ENCODE results near the gene DUS2.
"Not testable (repeated sequence)": the region's sequence is repeated elsewhere in the genome, so short reads cannot be mapped to it uniquely, and the experiment has no call there.

The DUS2 gene

DNA sequence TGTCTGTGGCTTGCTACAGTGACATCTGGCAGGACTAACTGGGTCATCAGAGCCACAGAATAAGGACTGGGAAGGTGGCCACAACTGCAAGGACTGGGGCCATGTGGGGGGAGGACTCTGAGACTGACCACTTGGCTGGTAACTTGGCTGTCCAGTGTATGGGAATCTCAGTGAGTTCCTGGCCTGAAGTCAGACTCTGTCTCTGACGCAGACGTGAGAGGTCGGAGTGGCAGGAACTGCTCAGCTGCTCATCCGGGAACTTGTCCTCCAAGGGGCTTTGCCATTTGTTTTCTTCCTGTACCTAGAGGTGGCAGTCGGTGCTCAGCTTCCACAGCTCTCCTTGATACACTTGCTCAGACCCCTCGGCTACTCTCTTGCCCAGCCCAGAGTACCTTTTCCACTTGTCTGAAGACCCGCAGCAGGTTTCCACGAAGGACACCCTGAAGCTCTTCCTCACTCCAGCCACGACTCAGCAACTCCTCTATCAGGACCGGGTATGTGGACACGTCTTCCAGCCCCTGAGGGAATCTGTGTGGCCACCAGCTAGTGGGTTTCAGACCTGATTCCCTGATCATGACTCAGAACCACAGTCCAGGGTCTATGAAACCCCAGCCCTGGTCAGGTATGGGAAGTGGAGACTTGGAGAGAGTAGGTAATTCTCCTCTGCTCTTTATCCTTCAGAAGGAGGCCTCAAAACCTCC is 35.5 kb upstream of the DUS2 start:
- no peak overlapping the region for H3K27ac ChIP-seq (ENCODE audit: low read depth in 2 of 2, low read length in 2 of 2)
- H3K9ac ChIP-seq (ENCODE audit: low read depth in 1 of 2, low read length in 2 of 2) = no peak overlapping the region

DNA sequence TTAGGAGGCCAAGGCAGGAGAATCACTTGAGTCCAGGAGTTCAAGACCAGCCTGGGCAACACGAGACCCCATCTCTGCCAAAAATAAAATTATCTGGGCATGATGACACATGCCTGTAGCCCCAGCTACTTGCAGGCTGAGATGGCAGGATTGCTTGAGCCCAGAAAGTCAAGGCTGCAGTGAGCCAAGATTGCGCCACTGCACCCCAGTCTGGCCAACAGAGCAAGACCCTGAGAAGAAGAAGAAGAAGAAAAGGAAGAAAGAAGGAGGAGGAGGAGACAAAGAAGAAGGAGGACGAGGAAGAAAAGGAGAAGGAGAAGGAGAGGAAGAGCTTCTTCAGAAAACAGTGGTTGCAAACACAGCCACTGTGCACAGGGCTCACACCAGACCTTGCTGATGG is 34.4 kb upstream of the DUS2 start:
- H3K27me3 ChIP-seq (ENCODE audit: control insufficient read depth in 2 of 2, insufficient read depth in 2 of 2, low read length in 2 of 2) = no peaks in the 10 kb centered on the region
- no peak overlapping the region for H3K27ac ChIP-seq (ENCODE audit: low read depth in 2 of 2, low read length in 2 of 2)
- H3K9me3 ChIP-seq (ENCODE audit: control insufficient read depth in 2 of 2, low read length in 2 of 2) = no peaks in the 10 kb centered on the region
- H3K4me3 ChIP-seq (ENCODE audit: low read length in 2 of 2) = no peak overlapping the region
- no peaks in the 10 kb centered on the region for H3K36me3 ChIP-seq (ENCODE audit: control insufficient read depth in 2 of 2, insufficient read depth in 2 of 2, low read length in 2 of 2)
- H3K9ac ChIP-seq (ENCODE audit: low read depth in 1 of 2, low read length in 2 of 2) = no peak overlapping the region
- peaks cover 11 to 22% of the 10 kb centered on the region in 2 donors for H3K4me1 ChIP-seq (ENCODE audit: control insufficient read depth in 2 of 2, insufficient read depth in 2 of 2, low read length in 2 of 2)

More for the DNA sequence above, 35.5 kb upstream of the DUS2 start:
- Histone ChIP-seq H3K4me1 (ENCODE audit: control insufficient read depth in 2 of 2, insufficient read depth in 2 of 2, low read length in 2 of 2) (peaks cover 2 to 14% of the 10 kb centered on the region in 2 donors), H3K36me3 (ENCODE audit: control insufficient read depth in 2 of 2, insufficient read depth in 2 of 2, low read length in 2 of 2) (no peaks in the 10 kb centered on the region), H3K9me3 (ENCODE audit: control insufficient read depth in 2 of 2, low read length in 2 of 2) (no peaks in the 10 kb centered on the region), H3K27me3 (ENCODE audit: control insufficient read depth in 2 of 2, insufficient read depth in 2 of 2, low read length in 2 of 2) (no peaks in the 10 kb centered on the region), H3K4me3 (ENCODE audit: low read length in 2 of 2) (no peak overlapping the region)

DNA sequence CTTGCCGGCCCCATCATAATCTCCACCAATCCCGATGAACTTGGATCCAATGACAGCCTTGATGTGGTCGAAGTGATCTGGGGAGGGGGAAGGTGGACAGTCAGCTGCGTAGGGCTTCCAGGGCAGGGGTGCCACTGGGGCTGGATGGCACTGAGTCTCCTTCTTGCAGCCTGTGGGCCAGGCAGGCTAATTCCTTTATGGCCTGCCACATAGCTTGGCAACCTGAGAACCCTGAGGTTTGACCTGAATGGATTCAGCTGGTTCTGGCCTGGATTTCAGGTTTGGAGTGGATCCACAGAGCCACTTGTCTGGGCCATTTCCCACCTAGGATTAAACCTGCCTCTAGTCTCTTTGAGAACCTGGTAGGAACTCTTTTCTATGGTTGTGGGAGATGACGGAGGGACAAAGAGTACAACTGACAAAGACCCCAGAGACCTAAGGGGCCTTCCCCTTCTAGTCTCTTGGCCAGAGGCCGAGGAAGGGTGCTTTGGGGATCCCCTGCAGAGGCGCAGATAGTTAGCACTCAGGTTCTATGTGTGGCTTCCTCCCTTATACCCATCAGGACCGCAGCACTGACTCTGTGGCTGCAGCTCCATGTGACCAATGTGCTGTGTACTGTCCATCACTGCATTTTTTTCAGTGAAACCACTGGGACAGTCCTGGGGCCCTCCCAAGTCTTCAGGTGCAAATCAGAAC is 33.6 kb upstream of the DUS2 start:
- H3K9me3 ChIP-seq (ENCODE audit: control insufficient read depth in 2 of 2, low read length in 2 of 2) = no peaks in the 10 kb centered on the region
- H3K4me1 ChIP-seq (ENCODE audit: control insufficient read depth in 2 of 2, insufficient read depth in 2 of 2, low read length in 2 of 2) = peaks cover 12 to 18% of the 10 kb centered on the region in 2 donors
- H3K27me3 ChIP-seq (ENCODE audit: control insufficient read depth in 2 of 2, insufficient read depth in 2 of 2, low read length in 2 of 2) = no peaks in the 10 kb centered on the region
- H3K27ac ChIP-seq (ENCODE audit: low read depth in 2 of 2, low read length in 2 of 2) = no peak overlapping the region
- no peaks in the 10 kb centered on the region for H3K36me3 ChIP-seq (ENCODE audit: control insufficient read depth in 2 of 2, insufficient read depth in 2 of 2, low read length in 2 of 2)
- H3K4me3 ChIP-seq (ENCODE audit: low read length in 2 of 2) = no peak overlapping the region
- no peak overlapping the region for H3K9ac ChIP-seq (ENCODE audit: low read depth in 1 of 2, low read length in 2 of 2)

DNA sequence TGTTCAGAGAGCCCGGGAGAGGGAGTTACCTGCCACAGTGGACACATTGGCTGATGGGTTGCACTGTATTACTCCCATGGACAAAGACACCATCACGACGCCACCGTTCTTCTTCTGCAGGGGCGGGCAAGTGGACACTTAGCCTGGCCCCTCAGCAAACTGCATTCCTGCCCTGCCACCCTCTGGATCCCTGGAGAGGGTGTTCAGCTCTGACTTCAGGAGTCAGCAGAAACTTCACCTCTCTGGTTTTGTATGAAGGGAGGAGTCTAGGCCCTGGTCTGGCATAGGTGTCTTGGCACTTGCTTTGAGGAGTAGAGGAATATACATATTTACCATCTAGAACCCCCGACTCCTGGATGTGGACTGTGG is 33.1 kb upstream of the DUS2 start:
- peaks cover 12 to 14% of the 10 kb centered on the region in 2 donors for H3K4me1 ChIP-seq (ENCODE audit: control insufficient read depth in 2 of 2, insufficient read depth in 2 of 2, low read length in 2 of 2)
- H3K27ac ChIP-seq (ENCODE audit: low read depth in 2 of 2, low read length in 2 of 2) = no peak overlapping the region
- no peaks in the 10 kb centered on the region for H3K27me3 ChIP-seq (ENCODE audit: control insufficient read depth in 2 of 2, insufficient read depth in 2 of 2, low read length in 2 of 2)
- no peaks in the 10 kb centered on the region for H3K36me3 ChIP-seq (ENCODE audit: control insufficient read depth in 2 of 2, insufficient read depth in 2 of 2, low read length in 2 of 2)
- no peaks in the 10 kb centered on the region for H3K9me3 ChIP-seq (ENCODE audit: control insufficient read depth in 2 of 2, low read length in 2 of 2)
- H3K4me3 ChIP-seq (ENCODE audit: low read length in 2 of 2) = no peak overlapping the region
- H3K9ac ChIP-seq (ENCODE audit: low read depth in 1 of 2, low read length in 2 of 2) = no peak overlapping the region

DNA sequence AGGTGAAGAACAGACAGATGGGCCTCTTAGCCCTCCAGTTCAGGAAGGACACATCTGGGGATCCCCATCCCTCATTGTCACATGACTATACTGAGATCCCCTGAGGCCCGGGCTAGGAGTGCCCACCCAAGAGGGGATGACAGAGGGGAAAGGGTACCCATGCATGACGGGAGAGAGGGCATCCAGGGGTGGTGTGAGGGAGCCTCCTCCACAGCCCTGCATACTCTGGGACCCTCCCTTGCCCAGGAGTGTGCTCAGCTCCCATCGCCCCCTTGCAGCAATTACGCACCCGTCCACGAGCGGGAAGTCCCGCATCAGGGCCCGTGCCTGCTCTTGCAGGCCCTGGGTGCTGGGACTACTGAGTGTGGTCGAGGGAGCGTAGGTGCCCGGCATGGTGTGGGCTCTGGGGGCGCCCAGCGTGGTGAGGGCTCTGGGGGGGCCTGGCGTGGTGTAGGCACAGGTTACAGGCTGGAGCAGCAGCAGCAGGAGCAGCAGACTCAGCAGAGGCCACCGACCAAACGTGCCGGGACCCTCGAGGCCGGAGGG is 30.4 kb upstream of the DUS2 start:
- H3K4me1 ChIP-seq (ENCODE audit: control insufficient read depth in 2 of 2, insufficient read depth in 2 of 2, low read length in 2 of 2) = peaks cover 10% of the 10 kb centered on the region in 2 donors
- H3K9ac ChIP-seq (ENCODE audit: low read depth in 1 of 2, low read length in 2 of 2) = peak overlapping the region in 1 of 2 donors; percentile 71
- H3K9me3 ChIP-seq (ENCODE audit: control insufficient read depth in 2 of 2, low read length in 2 of 2) = no peaks in the 10 kb centered on the region
- no peak overlapping the region for H3K4me3 ChIP-seq (ENCODE audit: low read length in 2 of 2)
- H3K27ac ChIP-seq (ENCODE audit: low read depth in 2 of 2, low read length in 2 of 2) = peak overlapping the region in 1 of 2 donors; percentile 52
- no peaks in the 10 kb centered on the region for H3K27me3 ChIP-seq (ENCODE audit: control insufficient read depth in 2 of 2, insufficient read depth in 2 of 2, low read length in 2 of 2)
- H3K36me3 ChIP-seq (ENCODE audit: control insufficient read depth in 2 of 2, insufficient read depth in 2 of 2, low read length in 2 of 2) = no peaks in the 10 kb centered on the region

GRCh38 chr16:67993207-67994039 is 29.7 kb upstream of the DUS2 start:
- Histone ChIP-seq H3K27ac (ENCODE audit: low read depth in 2 of 2, low read length in 2 of 2) (peak overlapping the region; percentile 41 to 52), H3K9me3 (ENCODE audit: control insufficient read depth in 2 of 2, low read length in 2 of 2) (no peaks in the 10 kb centered on the region), H3K36me3 (ENCODE audit: control insufficient read depth in 2 of 2, insufficient read depth in 2 of 2, low read length in 2 of 2) (no peaks in the 10 kb centered on the region), H3K9ac (ENCODE audit: low read depth in 1 of 2, low read length in 2 of 2) (peak overlapping the region; percentile 38 to 71), H3K27me3 (ENCODE audit: control insufficient read depth in 2 of 2, insufficient read depth in 2 of 2, low read length in 2 of 2) (no peaks in the 10 kb centered on the region), H3K4me3 (ENCODE audit: low read length in 2 of 2) (peak overlapping the region; percentile 33 to 68), H3K4me1 (ENCODE audit: control insufficient read depth in 2 of 2, insufficient read depth in 2 of 2, low read length in 2 of 2) (peaks cover 10% of the 10 kb centered on the region in 2 donors)

DNA sequence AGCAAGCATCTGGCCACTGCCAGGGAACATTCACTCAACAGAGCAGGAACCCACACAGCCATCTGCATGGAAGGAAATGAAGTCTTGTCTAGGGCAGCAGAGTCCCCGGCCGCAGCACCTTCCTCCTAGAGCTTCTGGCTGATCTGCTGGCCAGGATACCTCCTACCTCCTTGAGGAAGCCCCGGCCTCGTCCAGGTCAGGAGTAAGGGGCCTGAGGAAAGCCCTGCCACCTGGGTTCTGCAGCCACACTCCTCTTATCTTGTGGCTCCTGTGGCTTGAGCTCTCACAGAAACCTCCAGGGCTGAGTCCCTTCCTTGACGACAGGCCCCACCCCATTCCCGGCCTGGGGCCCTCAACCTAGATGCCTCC is 29.1 kb upstream of the DUS2 start:
- Histone ChIP-seq H3K27ac (ENCODE audit: low read depth in 2 of 2, low read length in 2 of 2) (peak overlapping the region; percentile 41 to 52), H3K9ac (ENCODE audit: low read depth in 1 of 2, low read length in 2 of 2) (peak overlapping the region in 1 of 2 donors; percentile 71)
- not testable (repeated sequence) for H3K4me1 ChIP-seq (ENCODE audit: control insufficient read depth in 2 of 2, insufficient read depth in 2 of 2, low read length in 2 of 2); H3K9me3 ChIP-seq (ENCODE audit: control insufficient read depth in 2 of 2, low read length in 2 of 2); H3K4me3 ChIP-seq (ENCODE audit: low read length in 2 of 2); H3K27me3 ChIP-seq (ENCODE audit: control insufficient read depth in 2 of 2, insufficient read depth in 2 of 2, low read length in 2 of 2); H3K36me3 ChIP-seq (ENCODE audit: control insufficient read depth in 2 of 2, insufficient read depth in 2 of 2, low read length in 2 of 2)

- Histone ChIP-seq H3K27me3 (ENCODE audit: control insufficient read depth in 2 of 2, insufficient read depth in 2 of 2, low read length in 2 of 2) (no peaks in the 10 kb centered on the region), H3K27ac (ENCODE audit: low read depth in 2 of 2, low read length in 2 of 2) (no peak overlapping the region), H3K9me3 (ENCODE audit: control insufficient read depth in 2 of 2, low read length in 2 of 2) (no peaks in the 10 kb centered on the region), H3K4me1 (ENCODE audit: control insufficient read depth in 2 of 2, insufficient read depth in 2 of 2, low read length in 2 of 2) (peaks cover 10 to 15% of the 10 kb centered on the region in 2 donors), H3K9ac (ENCODE audit: low read depth in 1 of 2, low read length in 2 of 2) (no peak overlapping the region), H3K36me3 (ENCODE audit: control insufficient read depth in 2 of 2, insufficient read depth in 2 of 2, low read length in 2 of 2) (no peaks in the 10 kb centered on the region), H3K4me3 (ENCODE audit: low read length in 2 of 2) (no peak overlapping the region)
Observed at GRCh38 chr16:67995423-67995822, 27.7 kb upstream of the DUS2 start.

GRCh38 chr16:67996666-67997065 is 26.4 kb upstream of the DUS2 start:
- Histone ChIP-seq H3K27me3 (ENCODE audit: control insufficient read depth in 2 of 2, insufficient read depth in 2 of 2, low read length in 2 of 2) (no peaks in the 10 kb centered on the region), H3K9ac (ENCODE audit: low read depth in 1 of 2, low read length in 2 of 2) (no peak overlapping the region), H3K9me3 (ENCODE audit: control insufficient read depth in 2 of 2, low read length in 2 of 2) (no peaks in the 10 kb centered on the region), H3K27ac (ENCODE audit: low read depth in 2 of 2, low read length in 2 of 2) (no peak overlapping the region), H3K4me1 (ENCODE audit: control insufficient read depth in 2 of 2, insufficient read depth in 2 of 2, low read length in 2 of 2) (peaks cover 10 to 15% of the 10 kb centered on the region in 2 donors), H3K36me3 (ENCODE audit: control insufficient read depth in 2 of 2, insufficient read depth in 2 of 2, low read length in 2 of 2) (no peaks in the 10 kb centered on the region), H3K4me3 (ENCODE audit: low read length in 2 of 2) (no peak overlapping the region)
